ENCODE measurements around the gene SEMA4G. TPM values are rescaled to one million over a fixed set of nuclear protein-coding genes. Genes with fewer than 3 reads are reported as not detected.

Gene SEMA4G
- total and polyA plus RNA-seq, 2 of the 13 experiments (the other 11 are each of a cell fraction or from before 2014, with no cell fraction given) = 46.2 to 207 TPM

GRCh38 chr10:100970914-100971811 is 1.9 kb downstream of the SEMA4G start (continued):
- TF ChIP-seq ZNF431 (CRISPR knock-in tag; IDR thresholded peaks at IDR 0.05; ENCODE audit: borderline replicate concordance, low read depth) (peak; percentile 94; the same call in 1 of the 2 replicates), ZNF570 (CRISPR knock-in tag; IDR thresholded peaks at IDR 0.05; ENCODE audit: borderline replicate concordance) (no peak), KLF11 (CRISPR knock-in tag; IDR thresholded peaks at IDR 0.05) (0 out of 2 replicates have a peak, but pooled peaks have one; percentile 34), ZSCAN22 (CRISPR knock-in tag; IDR thresholded peaks at IDR 0.05) (no peak; the same call in 1 of the 2 replicates), ZFP91 (CRISPR knock-in tag; IDR thresholded peaks at IDR 0.05; ENCODE audit: borderline replicate concordance) (peak; percentile 76; the same call in 1 of the 2 replicates), PCBP1 (IDR thresholded peaks at IDR 0.05; ENCODE audit: borderline replicate concordance, low read depth, low read length) (no peak), NR2F1 (CRISPR knock-in tag; IDR thresholded peaks at IDR 0.05) (peak; percentile 88 to 96), ARID2 (CRISPR knock-in tag; IDR thresholded peaks at IDR 0.05; ENCODE audit: borderline replicate concordance) (0 out of 2 replicates have a peak, but pooled peaks have one; percentile 22)
- TF ChIP-seq, protein P1, sequence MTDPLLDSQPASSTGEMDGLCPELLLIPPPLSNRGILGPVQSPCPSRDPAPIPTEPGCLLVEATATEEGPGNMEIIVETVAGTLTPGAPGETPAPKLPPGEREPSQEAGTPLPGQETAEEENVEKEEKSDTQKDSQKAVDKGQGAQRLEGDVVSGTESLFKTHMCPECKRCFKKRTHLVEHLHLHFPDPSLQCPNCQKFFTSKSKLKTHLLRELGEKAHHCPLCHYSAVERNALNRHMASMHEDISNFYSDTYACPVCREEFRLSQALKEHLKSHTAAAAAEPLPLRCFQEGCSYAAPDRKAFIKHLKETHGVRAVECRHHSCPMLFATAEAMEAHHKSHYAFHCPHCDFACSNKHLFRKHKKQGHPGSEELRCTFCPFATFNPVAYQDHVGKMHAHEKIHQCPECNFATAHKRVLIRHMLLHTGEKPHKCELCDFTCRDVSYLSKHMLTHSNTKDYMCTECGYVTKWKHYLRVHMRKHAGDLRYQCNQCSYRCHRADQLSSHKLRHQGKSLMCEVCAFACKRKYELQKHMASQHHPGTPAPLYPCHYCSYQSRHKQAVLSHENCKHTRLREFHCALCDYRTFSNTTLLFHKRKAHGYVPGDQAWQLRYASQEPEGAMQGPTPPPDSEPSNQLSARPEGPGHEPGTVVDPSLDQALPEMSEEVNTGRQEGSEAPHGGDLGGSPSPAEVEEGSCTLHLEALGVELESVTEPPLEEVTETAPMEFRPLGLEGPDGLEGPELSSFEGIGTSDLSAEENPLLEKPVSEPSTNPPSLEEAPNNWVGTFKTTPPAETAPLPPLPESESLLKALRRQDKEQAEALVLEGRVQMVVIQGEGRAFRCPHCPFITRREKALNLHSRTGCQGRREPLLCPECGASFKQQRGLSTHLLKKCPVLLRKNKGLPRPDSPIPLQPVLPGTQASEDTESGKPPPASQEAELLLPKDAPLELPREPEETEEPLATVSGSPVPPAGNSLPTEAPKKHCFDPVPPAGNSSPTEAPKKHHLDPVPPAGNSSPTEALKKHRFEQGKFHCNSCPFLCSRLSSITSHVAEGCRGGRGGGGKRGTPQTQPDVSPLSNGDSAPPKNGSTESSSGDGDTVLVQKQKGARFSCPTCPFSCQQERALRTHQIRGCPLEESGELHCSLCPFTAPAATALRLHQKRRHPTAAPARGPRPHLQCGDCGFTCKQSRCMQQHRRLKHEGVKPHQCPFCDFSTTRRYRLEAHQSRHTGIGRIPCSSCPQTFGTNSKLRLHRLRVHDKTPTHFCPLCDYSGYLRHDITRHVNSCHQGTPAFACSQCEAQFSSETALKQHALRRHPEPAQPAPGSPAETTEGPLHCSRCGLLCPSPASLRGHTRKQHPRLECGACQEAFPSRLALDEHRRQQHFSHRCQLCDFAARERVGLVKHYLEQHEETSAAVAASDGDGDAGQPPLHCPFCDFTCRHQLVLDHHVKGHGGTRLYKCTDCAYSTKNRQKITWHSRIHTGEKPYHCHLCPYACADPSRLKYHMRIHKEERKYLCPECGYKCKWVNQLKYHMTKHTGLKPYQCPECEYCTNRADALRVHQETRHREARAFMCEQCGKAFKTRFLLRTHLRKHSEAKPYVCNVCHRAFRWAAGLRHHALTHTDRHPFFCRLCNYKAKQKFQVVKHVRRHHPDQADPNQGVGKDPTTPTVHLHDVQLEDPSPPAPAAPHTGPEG (CRISPR knock-in tag; IDR thresholded peaks at IDR 0.05) = no peak
- TF ChIP-seq, protein P2, sequence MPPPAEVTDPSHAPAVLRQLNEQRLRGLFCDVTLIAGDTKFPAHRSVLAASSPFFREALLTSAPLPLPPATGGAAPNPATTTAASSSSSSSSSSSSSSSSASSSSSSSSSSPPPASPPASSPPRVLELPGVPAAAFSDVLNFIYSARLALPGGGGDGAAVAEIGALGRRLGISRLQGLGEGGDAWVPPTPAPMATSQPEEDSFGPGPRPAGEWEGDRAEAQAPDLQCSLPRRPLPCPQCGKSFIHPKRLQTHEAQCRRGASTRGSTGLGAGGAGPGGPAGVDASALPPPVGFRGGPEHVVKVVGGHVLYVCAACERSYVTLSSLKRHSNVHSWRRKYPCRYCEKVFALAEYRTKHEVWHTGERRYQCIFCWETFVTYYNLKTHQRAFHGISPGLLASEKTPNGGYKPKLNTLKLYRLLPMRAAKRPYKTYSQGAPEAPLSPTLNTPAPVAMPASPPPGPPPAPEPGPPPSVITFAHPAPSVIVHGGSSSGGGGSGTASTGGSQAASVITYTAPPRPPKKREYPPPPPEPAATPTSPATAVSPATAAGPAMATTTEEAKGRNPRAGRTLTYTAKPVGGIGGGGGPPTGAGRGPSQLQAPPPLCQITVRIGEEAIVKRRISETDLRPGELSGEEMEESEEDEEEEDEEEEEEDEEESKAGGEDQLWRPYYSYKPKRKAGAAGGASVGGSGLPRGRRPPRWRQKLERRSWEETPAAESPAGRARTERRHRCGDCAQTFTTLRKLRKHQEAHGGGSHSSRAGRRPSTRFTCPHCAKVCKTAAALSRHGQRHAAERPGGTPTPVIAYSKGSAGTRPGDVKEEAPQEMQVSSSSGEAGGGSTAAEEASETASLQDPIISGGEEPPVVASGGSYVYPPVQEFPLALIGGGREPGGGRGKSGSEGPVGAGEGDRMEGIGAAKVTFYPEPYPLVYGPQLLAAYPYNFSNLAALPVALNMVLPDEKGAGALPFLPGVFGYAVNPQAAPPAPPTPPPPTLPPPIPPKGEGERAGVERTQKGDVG (CRISPR knock-in tag; IDR thresholded peaks at IDR 0.05; ENCODE audit: borderline replicate concordance) = no peak
- TF ChIP-seq, protein P3, sequence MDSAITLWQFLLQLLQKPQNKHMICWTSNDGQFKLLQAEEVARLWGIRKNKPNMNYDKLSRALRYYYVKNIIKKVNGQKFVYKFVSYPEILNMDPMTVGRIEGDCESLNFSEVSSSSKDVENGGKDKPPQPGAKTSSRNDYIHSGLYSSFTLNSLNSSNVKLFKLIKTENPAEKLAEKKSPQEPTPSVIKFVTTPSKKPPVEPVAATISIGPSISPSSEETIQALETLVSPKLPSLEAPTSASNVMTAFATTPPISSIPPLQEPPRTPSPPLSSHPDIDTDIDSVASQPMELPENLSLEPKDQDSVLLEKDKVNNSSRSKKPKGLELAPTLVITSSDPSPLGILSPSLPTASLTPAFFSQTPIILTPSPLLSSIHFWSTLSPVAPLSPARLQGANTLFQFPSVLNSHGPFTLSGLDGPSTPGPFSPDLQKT (CRISPR knock-in tag; IDR thresholded peaks at IDR 0.05; ENCODE audit: borderline replicate concordance) = no peak
